H1 (cell line): Measurements from ENCODE around the gene KRT4. TPM values are rescaled to one million over a fixed set of nuclear protein-coding genes. Genes with fewer than 3 reads are reported as not detected.

ENCODE experiments used
- TAF1 ChIP-seq: IDR thresholded peaks from 2 replicates; pipeline ENCODE4 v1.6.1; 2011; ENCODE audit warnings: mild to moderate bottlenecking, low read depth, low read length
- polyA plus RNA-seq, 7 experiments: library from polyadenylated mRNA; depleted of rRNA in 3 of 7; stranded (reverse) in 5 of 7; unstranded in 2 of 7; fragments of >200 nt in 5 of 7; fragments of 200-250 nt in 2 of 7; gene quantifications; 1 replicate in 5 of 7; 2 replicates in 1 of 7; 4 replicates in 1 of 7; pipeline versions ENCODE4 v1.2.1 to v1.2.3, GENCODE V29; 2011 to 2013; ENCODE audit warnings: missing spikeins in 2 of 7, mixed read lengths in 2 of 7
- total RNA-seq: library from RNA; stranded (reverse); fragmentation: NEBNext Ultra II Directional; extraction: Animal tissue kit (Norgen Biotek cat#: 25700); gene quantifications from 2 replicates; pipeline ENCODE4 v1.2.1, GENCODE V29; 2021

Gene KRT4
- total and polyA plus RNA-seq, 2 of the 8 experiments (the other 6 are each of a cell fraction or from before 2014, with no cell fraction given): not detected

- no peak for TF ChIP-seq TAF1
- TF ChIP-seq, all 59 proteins: peak for 0
Measured at GRCh38 chr12:52771505-52771904, 42.4 kb downstream of the KRT4 start (continued).
